HG02610 (cell line): Measurements from ENCODE around the gene METTL8.
"Not testable (repeated sequence)": the region's sequence is repeated elsewhere in the genome, so short reads cannot be mapped to it uniquely, and the experiment has no call there.

Source experiments
- ATAC-seq: cut with Tn5 transposase; IDR thresholded peaks from one replicate; pipeline ENCODE4 v1.9.1; 2021; ENCODE audit warnings: mild to moderate bottlenecking, moderate library complexity; ENCODE audit not compliant: unreplicated experiment

METTL8 gene

GRCh38 chr2:171316755-171317337 is 116.9 kb downstream of the METTL8 start:
- no peak for ATAC-seq

GRCh38 chr2:171316220-171316619 is 117.6 kb downstream of the METTL8 start:
- no peak for ATAC-seq

- no peak for ATAC-seq
These were observed 118.0 kb downstream of the METTL8 start for GRCh38 chr2:171315781-171316180.

- not testable (repeated sequence) for ATAC-seq
These were observed 121.6 kb downstream of the METTL8 start for GRCh38 chr2:171312182-171312581.

- not testable (repeated sequence) for ATAC-seq
These were observed 122.2 kb downstream of the METTL8 start for GRCh38 chr2:171311589-171311988.

GRCh38 chr2:171310889-171311288 is 122.9 kb downstream of the METTL8 start:
- no peak for ATAC-seq

GRCh38 chr2:171309455-171310286 is 124.1 kb downstream of the METTL8 start:
- no peak for ATAC-seq

- ATAC-seq: no peak
These were observed 125.3 kb downstream of the METTL8 start for GRCh38 chr2:171308280-171309054.

GRCh38 chr2:171307560-171307959 is 126.2 kb downstream of the METTL8 start:
- peak; percentile 96 for ATAC-seq

GRCh38 chr2:171297956-171298355 is 135.8 kb downstream of the METTL8 start:
- ATAC-seq: no peak

GRCh38 chr2:171294608-171295007 is 139.2 kb downstream of the METTL8 start:
- ATAC-seq: no peak

GRCh38 chr2:171293661-171294060 is 140.1 kb downstream of the METTL8 start:
- ATAC-seq: no peak

GRCh38 chr2:171289991-171290390 is 143.8 kb downstream of the METTL8 start:
- no peak for ATAC-seq

GRCh38 chr2:171289316-171289715 is 144.5 kb downstream of the METTL8 start:
- ATAC-seq: no peak

GRCh38 chr2:171287611-171288010 is 146.2 kb downstream of the METTL8 start:
- ATAC-seq: no peak

GRCh38 chr2:171287036-171287571 is 146.7 kb downstream of the METTL8 start:
- no peak for ATAC-seq

GRCh38 chr2:171281110-171281509 is 152.7 kb downstream of the METTL8 start:
- ATAC-seq: no peak

GRCh38 chr2:171279983-171280790 is 153.6 kb downstream of the METTL8 start:
- ATAC-seq: no peak

GRCh38 chr2:171274757-171275156 is 159.0 kb downstream of the METTL8 start:
- ATAC-seq: no peak

GRCh38 chr2:171271971-171272436 is 161.8 kb downstream of the METTL8 start:
- ATAC-seq: no peak
